Stimulated activated CD4-positive, alpha-beta T cell treated with anti-CD3 and anti-CD28 coated beads, TNF-alpha, amount 100 ng/mL, for 4 hours (primary cell): ENCODE measurements around the gene KRT6B.
"Not testable (repeated sequence)": the region's sequence is repeated elsewhere in the genome, so short reads cannot be mapped to it uniquely, and the experiment has no call there.

Experiments used
- DNase-seq, 3 experiments: peaks; one replicate each; pipeline ENCODE4 v3.0.0-alpha.2; 2020; ENCODE audit warnings: low read depth in 3 of 3

The KRT6B gene

DNA sequence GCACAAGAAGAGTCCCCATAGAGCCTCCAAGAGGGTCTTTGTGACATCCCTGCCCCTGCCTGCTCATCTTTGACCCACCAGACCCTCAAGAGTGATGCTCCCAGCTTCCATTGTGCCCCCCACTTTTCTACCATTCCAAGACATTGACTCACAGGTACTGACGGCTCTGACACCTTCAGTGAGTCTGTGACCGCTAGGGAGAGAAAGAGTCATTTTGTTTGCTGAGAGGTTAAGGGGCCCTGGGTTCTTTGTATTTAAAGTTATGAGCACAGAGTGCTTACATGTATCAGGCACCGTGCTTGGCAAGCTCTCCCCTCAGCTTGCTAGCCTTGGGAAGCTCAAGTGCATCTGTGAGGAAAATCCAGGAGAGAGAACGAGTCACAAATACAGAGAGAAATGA, 38.7 kb downstream of the KRT6B start:
- no peak for DNase-seq

- DNase-seq = no peak
Measured at GRCh38 chr12:52411815-52412214, 40.1 kb downstream of the KRT6B start.

- not testable (repeated sequence) for DNase-seq
Measured at GRCh38 chr12:52410589-52411248, 41.2 kb downstream of the KRT6B start.

GRCh38 chr12:52407918-52408317, 44.0 kb downstream of the KRT6B start:
- no peak for DNase-seq

DNA sequence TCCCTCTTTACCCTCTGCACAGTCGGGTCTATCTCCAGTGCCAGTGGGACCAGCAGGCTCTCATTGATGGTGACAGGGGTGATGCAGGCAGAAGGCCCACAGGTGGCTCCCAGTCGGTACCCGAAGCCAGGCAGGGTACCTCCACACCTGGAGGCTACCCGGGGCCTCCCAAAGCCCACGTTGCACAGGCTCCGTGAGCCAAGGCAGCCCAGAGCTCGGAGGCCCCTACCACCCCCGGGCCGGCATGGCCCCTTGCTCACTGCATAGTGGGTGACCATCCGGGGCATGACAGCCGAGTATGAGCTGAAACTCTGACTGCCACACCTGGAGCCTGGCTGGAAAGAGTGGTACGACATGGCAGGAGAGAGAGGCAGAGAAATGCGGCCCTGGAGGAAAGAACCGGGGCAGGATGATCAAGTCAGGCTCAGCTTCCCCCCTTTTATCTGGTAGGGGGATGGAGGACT, 46.0 kb downstream of the KRT6B start, which contains the start of gene KRT82:
Gene KRT82, minus strand, starts transcription at position 414 of the 464 bp plus-strand sequence. Its CDS starts 58 bp downstream, at position 356.
- DNase-seq = no peak

DNA sequence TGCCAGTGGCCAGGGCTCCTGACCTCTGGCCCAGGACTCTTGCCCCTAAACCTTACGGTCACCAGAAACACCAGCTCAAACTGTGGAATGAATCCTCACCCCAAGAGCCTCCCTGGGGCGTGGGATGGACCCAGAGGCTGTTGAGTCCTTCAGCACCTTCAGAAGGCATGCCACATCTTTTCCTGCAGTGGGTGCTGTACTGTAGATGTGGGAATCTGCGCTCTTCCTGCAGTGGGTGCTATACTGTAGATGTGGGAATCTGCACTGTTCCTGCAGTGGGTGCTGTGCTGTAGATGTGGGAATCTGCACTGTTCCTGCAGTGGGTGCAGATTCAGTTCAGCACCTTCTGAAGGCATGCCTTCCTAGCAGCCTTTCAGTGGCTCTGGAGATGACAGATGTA, 47.0 kb downstream of the KRT6B start:
- DNase-seq = no peak

DNA sequence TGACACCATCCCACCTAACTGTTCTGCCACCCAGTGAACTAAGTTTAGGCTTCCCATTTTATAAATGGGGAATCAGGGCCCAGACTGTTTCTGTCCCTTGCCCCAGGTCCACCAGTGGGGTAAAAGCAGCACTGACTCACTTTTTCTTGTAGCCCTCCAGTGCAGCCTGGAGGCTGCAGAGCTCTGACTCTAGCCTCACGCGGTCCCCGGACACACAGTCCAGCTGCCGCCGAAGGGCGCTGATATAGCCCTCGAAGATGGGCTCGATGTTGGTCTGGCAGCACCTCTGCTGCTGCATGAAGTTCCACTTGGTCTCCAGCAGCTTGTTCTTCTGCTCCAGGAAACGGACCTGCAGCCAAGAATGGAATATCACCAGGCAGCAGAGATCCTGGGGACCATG, 48.4 kb downstream of the KRT6B start:
- DNase-seq = no peak

- no peak for DNase-seq
Measured at GRCh38 chr12:52402873-52403540, 48.9 kb downstream of the KRT6B start.

GRCh38 chr12:52402377-52402776, 49.6 kb downstream of the KRT6B start:
- DNase-seq = no peak

DNA sequence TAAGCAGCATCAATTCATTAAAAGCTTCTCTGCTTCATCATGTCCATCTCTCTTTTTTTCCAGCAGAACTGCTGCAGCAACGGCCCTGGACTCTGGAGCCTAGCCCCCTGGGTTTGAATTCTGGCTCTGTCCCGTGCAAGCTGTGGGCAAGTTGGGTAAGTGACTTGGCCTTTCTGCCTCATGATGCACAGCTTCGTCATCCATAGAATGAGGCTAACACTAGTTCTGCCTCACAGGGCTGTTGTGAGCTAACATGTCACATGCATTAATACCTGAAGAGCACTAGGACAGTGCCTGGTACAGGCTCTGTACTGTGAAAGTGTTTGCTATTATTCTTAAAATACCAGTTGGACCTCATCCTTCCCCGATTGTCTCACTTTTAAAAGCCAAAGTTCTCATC, 50.0 kb downstream of the KRT6B start:
- DNase-seq = no peak

- DNase-seq = no peak
Measured at GRCh38 chr12:52401526-52401925, 50.4 kb downstream of the KRT6B start.

DNA sequence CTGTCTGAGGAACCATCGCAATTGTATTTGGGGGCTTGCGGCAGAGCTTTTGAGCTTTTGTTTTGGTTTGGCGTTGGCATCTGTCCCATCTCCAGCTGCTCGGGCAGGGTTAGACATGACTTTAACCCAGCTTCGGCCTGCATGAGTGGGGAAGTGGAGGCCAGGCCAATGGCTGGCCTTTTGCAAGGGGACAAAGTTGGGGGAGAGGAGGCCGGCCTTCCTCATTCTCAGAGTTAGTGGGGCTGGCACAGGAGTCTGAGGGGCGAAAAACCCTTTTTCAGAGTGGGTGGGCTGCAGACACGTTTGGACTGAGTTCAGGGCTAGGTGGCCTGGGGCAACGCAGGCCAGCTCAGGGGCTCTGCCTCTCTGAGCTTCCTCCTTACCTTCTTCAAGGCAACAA, 51.0 kb downstream of the KRT6B start:
- DNase-seq = no peak

- DNase-seq = no peak
Measured at GRCh38 chr12:52399756-52400155, 52.2 kb downstream of the KRT6B start.

DNA sequence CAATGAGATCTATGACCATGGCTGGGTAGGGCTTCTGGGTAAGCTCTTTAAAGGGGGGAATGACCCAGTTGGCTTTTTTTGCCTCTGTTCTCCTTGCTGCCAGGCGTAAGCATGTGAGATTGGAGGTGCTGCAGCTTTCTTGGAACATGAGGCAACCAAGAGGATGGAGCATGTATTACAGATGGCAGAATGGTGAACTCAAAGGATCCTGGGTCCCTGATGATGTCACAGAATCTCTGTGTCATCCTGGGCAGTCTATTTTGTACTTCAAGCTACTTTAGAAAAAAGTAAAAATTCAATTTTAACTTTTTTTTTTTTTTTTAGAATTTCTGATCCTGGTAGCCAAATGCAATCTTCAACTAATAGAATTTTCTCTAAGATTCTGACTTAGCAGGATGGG, 53.8 kb downstream of the KRT6B start:
- no peak for DNase-seq

GRCh38 chr12:52396656-52397055, 55.3 kb downstream of the KRT6B start:
- no peak for DNase-seq
